HCT116 (cell line): ENCODE results near the gene COX10.

Experiments
- CTCF ChIP-seq, 3 experiments: fragments of 200-600 bp in 1 of 3; sonication (generic) in 1 of 3; IDR thresholded peaks in 2 of 3; conservative IDR thresholded peaks in 1 of 3; 2 replicates each; pipeline ENCODE4 v1.5.1; 2012 to 2017; ENCODE audit warnings: low read depth in 2 of 3, low read length in 2 of 3, antibody characterized with exemption in 1 of 3, borderline replicate concordance in 1 of 3, control low read depth in 1 of 3, mild to moderate bottlenecking in 1 of 3, mixed read lengths in 1 of 3, mixed run types in 1 of 3, moderate library complexity in 1 of 3; ENCODE audit not compliant: insufficient read depth in 1 of 3
- EZH2phosphoT487 ChIP-seq: fragments of 200-600 bp; IDR thresholded peaks from 2 replicates; pipeline ENCODE4 v1.6.1; 2018; ENCODE audit warnings: antibody characterized with exemption, borderline replicate concordance
- JUND ChIP-seq: IDR thresholded peaks from 2 replicates; pipeline ENCODE4 v1.6.1; 2012
- POLR2A ChIP-seq: IDR thresholded peaks from 2 replicates; pipeline ENCODE4 v1.7.0; 2011; ENCODE audit warnings: borderline replicate concordance; ENCODE audit not compliant: insufficient read depth, insufficient read length; ENCODE audit errors: extremely low read depth
- SP1 ChIP-seq: IDR thresholded peaks from 2 replicates; pipeline ENCODE4 v1.6.1; 2012; ENCODE audit warnings: low read depth
- ZFX ChIP-seq: fragments of 450-650 bp; IDR thresholded peaks from 2 replicates; pipeline ENCODE4 v1.6.1; 2017

- no peak for TF ChIP-seq POLR2A
- TF ChIP-seq CTCF (IDR thresholded peaks at IDR 0.05 in 2 of 3, conservative IDR thresholded peaks at IDR 0.05 in 1 of 3; ENCODE audit: borderline replicate concordance in 1 of 3, insufficient read depth in 1 of 3, low read depth in 2 of 3, low read length in 2 of 3), result no peak
- TF ChIP-seq ZFX, result no peak
- TF ChIP-seq SP1, result no peak
- no peak for TF ChIP-seq EZH2phosphoT487
- no peak for TF ChIP-seq JUND
These were observed 22.1 kb downstream of the COX10 start for GRCh38 chr17:14091367-14091766.
